ENCODE results near the gene SLC23A2. TPM values are rescaled to one million over a fixed set of nuclear protein-coding genes. Genes with fewer than 3 reads are reported as not detected.

The SLC23A2 gene
- total RNA-seq, 1 donor from 2014 or later, result 20.8 TPM

DNA sequence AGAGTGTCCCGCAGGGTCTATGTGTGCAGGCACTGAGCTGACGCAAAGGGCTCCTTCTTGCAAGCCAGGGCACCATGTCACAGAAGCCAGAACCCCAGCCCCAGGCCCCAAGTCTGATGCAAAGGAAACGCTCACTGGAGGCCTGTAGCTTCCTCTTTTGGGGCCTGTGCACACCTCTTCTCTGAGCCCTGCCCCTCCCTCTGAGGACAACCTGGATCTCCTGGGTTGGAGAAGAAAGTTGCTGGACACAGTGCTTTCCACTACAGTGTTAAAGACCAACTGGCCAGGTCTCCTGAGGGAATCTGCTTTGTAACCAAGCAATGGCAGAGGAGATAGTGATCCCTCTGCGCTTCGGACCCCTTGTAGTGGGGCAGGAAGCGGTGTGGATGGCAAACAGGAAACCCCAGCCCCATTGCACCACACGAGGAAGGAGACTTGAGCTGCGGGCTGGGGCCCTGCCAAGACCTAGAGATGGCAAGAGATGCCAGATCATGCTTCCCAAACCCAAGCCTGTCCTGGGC is 189.6 kb downstream of the SLC23A2 start:
- DNase-seq (ENCODE audit: low read depth), result no peak
- no peaks in the 10 kb centered on the region for H3K27me3 ChIP-seq (ENCODE audit: insufficient read depth, low read length)
- H3K4me1 Mint-ChIP-seq (ENCODE audit: low read depth, unreplicated experiment), result peaks cover 17% of the 10 kb centered on the region

DNA sequence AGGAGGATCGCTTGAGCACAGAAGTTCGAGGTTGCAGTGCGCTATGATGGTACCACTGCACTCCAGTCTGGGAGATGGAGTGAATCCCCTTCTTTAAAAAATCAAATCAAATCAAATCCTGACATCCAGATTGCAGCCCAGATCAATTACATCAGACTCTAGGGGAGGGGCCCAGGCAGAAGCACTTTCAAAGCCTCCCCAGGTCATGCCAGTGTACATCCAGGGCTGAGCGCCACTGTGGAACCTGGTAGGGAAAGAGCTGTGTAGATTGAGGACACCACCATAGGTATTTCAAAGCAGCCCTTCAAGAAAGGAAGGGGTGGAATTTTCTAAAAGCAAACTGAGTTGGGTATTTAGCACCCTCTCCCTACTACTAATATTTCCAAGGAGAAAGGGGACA is 190.1 kb downstream of the SLC23A2 start:
- Histone ChIP-seq H4K20me1 (ENCODE audit: insufficient read depth, low read length) (no peaks in the 10 kb centered on the region), H3K4me2 (ENCODE audit: low read length) (no peak overlapping the region), H3K9ac (ENCODE audit: low read length) (no peak overlapping the region), H3K4me3 (ENCODE audit: insufficient read depth, low read depth, low read length) (no peak overlapping the region), H3K27ac (ENCODE audit: low read depth, low read length) (no peak overlapping the region), H3K4me1 (ENCODE audit: insufficient read depth, low read length) (no peaks in the 10 kb centered on the region), H3K9me3 (ENCODE audit: insufficient read depth, low read depth, low read length) (no peaks in the 10 kb centered on the region), H3K36me3 (ENCODE audit: insufficient read depth, low read length) (no peaks in the 10 kb centered on the region), H2AFZ (ENCODE audit: low read depth, low read length) (no peak overlapping the region), H3K79me2 (ENCODE audit: insufficient read depth, low read length) (no peaks in the 10 kb centered on the region), H3K27me3 (ENCODE audit: insufficient read depth, low read length) (no peaks in the 10 kb centered on the region)
- TF ChIP-seq, protein P1, sequence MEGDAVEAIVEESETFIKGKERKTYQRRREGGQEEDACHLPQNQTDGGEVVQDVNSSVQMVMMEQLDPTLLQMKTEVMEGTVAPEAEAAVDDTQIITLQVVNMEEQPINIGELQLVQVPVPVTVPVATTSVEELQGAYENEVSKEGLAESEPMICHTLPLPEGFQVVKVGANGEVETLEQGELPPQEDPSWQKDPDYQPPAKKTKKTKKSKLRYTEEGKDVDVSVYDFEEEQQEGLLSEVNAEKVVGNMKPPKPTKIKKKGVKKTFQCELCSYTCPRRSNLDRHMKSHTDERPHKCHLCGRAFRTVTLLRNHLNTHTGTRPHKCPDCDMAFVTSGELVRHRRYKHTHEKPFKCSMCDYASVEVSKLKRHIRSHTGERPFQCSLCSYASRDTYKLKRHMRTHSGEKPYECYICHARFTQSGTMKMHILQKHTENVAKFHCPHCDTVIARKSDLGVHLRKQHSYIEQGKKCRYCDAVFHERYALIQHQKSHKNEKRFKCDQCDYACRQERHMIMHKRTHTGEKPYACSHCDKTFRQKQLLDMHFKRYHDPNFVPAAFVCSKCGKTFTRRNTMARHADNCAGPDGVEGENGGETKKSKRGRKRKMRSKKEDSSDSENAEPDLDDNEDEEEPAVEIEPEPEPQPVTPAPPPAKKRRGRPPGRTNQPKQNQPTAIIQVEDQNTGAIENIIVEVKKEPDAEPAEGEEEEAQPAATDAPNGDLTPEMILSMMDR (IDR thresholded peaks at IDR 0.05; ENCODE audit: insufficient read depth, low read depth, low read length), result no peak
- TF ChIP-seq EZH2 (IDR thresholded peaks at IDR 0.05; ENCODE audit: insufficient read depth, low read length), result no peak
- H3K4me1 Mint-ChIP-seq (ENCODE audit: low read depth, unreplicated experiment), result peaks cover 17% of the 10 kb centered on the region
- H3K27ac Mint-ChIP-seq (ENCODE audit: unreplicated experiment), result no peak overlapping the region
- DNase-seq (ENCODE audit: low read depth) (no peak), FAIRE-seq (no peak)
- H3K27me3 Mint-ChIP-seq (ENCODE audit: low read depth, unreplicated experiment), result peaks cover 6% of the 10 kb centered on the region
- no peak overlapping the region for H3K4me3 Mint-ChIP-seq (ENCODE audit: unreplicated experiment)
- H3K9me3 Mint-ChIP-seq (ENCODE audit: unreplicated experiment), result peaks cover 3% of the 10 kb centered on the region
- H3K36me3 Mint-ChIP-seq (ENCODE audit: low read depth, unreplicated experiment), result no peaks in the 10 kb centered on the region

More for the DNA sequence above, 189.6 kb downstream of the SLC23A2 start:
- FAIRE-seq, result no peak
- Mint-ChIP-seq H3K27ac (ENCODE audit: unreplicated experiment) (no peak overlapping the region), H3K9me3 (ENCODE audit: unreplicated experiment) (peaks cover 3% of the 10 kb centered on the region), H3K36me3 (ENCODE audit: low read depth, unreplicated experiment) (no peaks in the 10 kb centered on the region), H3K27me3 (ENCODE audit: low read depth, unreplicated experiment) (peaks cover 6% of the 10 kb centered on the region), H3K4me3 (ENCODE audit: unreplicated experiment) (no peak overlapping the region)
- TF ChIP-seq EZH2 (IDR thresholded peaks at IDR 0.05; ENCODE audit: insufficient read depth, low read length), result no peak
- TF ChIP-seq, protein P1 (IDR thresholded peaks at IDR 0.05; ENCODE audit: insufficient read depth, low read depth, low read length), result no peak
- no peaks in the 10 kb centered on the region for H3K9me3 ChIP-seq (ENCODE audit: insufficient read depth, low read depth, low read length)
- H3K4me1 ChIP-seq (ENCODE audit: insufficient read depth, low read length), result no peaks in the 10 kb centered on the region
- no peak overlapping the region for H3K9ac ChIP-seq (ENCODE audit: low read length)
- H3K4me2 ChIP-seq (ENCODE audit: low read length), result no peak overlapping the region
- no peaks in the 10 kb centered on the region for H4K20me1 ChIP-seq (ENCODE audit: insufficient read depth, low read length)
- no peak overlapping the region for H2AFZ ChIP-seq (ENCODE audit: low read depth, low read length)
- H3K27ac ChIP-seq (ENCODE audit: low read depth, low read length), result no peak overlapping the region
- H3K79me2 ChIP-seq (ENCODE audit: insufficient read depth, low read length), result no peaks in the 10 kb centered on the region
- H3K4me3 ChIP-seq (ENCODE audit: insufficient read depth, low read depth, low read length), result no peak overlapping the region
- H3K36me3 ChIP-seq (ENCODE audit: insufficient read depth, low read length), result no peaks in the 10 kb centered on the region

DNA sequence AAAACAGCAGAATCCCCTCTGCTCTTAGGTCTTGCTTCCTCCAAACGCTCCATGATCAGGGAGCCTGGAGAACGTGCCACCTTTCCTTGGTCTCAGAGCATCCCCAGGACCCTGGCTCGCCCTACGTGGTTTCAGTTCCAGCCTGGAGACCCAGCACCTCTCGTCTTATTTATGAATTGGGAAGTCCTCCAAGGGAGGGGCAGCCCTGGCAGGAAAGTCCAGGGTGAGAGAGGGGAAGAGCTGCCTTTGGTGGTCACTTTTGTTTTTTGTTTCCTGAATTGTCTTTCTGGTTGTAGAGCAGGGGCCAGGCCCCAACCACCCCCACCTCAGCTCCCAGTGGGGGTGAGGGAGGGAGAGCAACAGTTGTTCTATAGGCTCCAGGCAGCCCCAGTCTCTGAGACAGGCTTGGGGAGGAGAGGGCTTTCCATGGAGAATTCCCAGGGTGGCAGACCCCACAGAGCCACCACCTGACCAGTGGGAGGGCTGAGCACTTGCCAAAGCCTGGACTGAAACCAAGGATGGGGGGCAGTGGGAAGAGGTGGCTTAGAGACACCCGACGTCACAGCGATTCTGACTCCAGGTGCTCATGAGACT is 190.8 kb downstream of the SLC23A2 start:
- H3K36me3 Mint-ChIP-seq (ENCODE audit: low read depth, unreplicated experiment), result no peaks in the 10 kb centered on the region
- Histone ChIP-seq H3K4me2 (ENCODE audit: low read length) (no peak overlapping the region), H3K9me3 (ENCODE audit: insufficient read depth, low read depth, low read length) (no peaks in the 10 kb centered on the region), H3K79me2 (ENCODE audit: insufficient read depth, low read length) (no peaks in the 10 kb centered on the region), H3K27ac (ENCODE audit: low read depth, low read length) (no peak overlapping the region), H3K27me3 (ENCODE audit: insufficient read depth, low read length) (no peaks in the 10 kb centered on the region), H3K4me1 (ENCODE audit: insufficient read depth, low read length) (no peaks in the 10 kb centered on the region), H4K20me1 (ENCODE audit: insufficient read depth, low read length) (no peaks in the 10 kb centered on the region), H3K9ac (ENCODE audit: low read length) (no peak overlapping the region), H2AFZ (ENCODE audit: low read depth, low read length) (no peak overlapping the region), H3K36me3 (ENCODE audit: insufficient read depth, low read length) (no peaks in the 10 kb centered on the region), H3K4me3 (ENCODE audit: insufficient read depth, low read depth, low read length) (no peak overlapping the region)
- H3K4me3 Mint-ChIP-seq (ENCODE audit: unreplicated experiment), result no peak overlapping the region
- DNase-seq (ENCODE audit: low read depth) (no peak), FAIRE-seq (no peak)
- H3K27me3 Mint-ChIP-seq (ENCODE audit: low read depth, unreplicated experiment), result peaks cover 8% of the 10 kb centered on the region
- TF ChIP-seq, protein P1 (IDR thresholded peaks at IDR 0.05; ENCODE audit: insufficient read depth, low read depth, low read length), result no peak
- no peak for TF ChIP-seq EZH2 (IDR thresholded peaks at IDR 0.05; ENCODE audit: insufficient read depth, low read length)
- H3K9me3 Mint-ChIP-seq (ENCODE audit: unreplicated experiment), result peaks cover 3% of the 10 kb centered on the region
- H3K4me1 Mint-ChIP-seq (ENCODE audit: low read depth, unreplicated experiment), result peaks cover 17% of the 10 kb centered on the region
- no peak overlapping the region for H3K27ac Mint-ChIP-seq (ENCODE audit: unreplicated experiment)

All from astrocyte (in vitro differentiated cells and primary cell).